IgD-negative memory B cell (primary cell): Measurements from ENCODE around the gene MYL9. TPM values are rescaled to one million over a fixed set of nuclear protein-coding genes. Genes with fewer than 3 reads are reported as not detected.

ENCODE experiments used
- H3K27ac Mint-ChIP-seq, 3 donors: one replicate each; pipeline ENCODE4 v1.8.0; 2020 to 2022; ENCODE audit warnings: mild to moderate bottlenecking in 3 of 3, mixed read lengths in 3 of 3, moderate library complexity in 1 of 3
- H3K27me3 Mint-ChIP-seq: one replicate; pipeline ENCODE4 v1.8.0; 2021; ENCODE audit warnings: mixed read lengths
- H3K36me3 Mint-ChIP-seq: one replicate; pipeline ENCODE4 v1.8.0; 2020; ENCODE audit warnings: mild to moderate bottlenecking, mixed read lengths
- H3K4me1 Mint-ChIP-seq, 3 donors: one replicate each; pipeline ENCODE4 v1.8.0; 2020 to 2022; ENCODE audit warnings: mixed read lengths in 3 of 3, mild to moderate bottlenecking in 1 of 3
- H3K4me3 Mint-ChIP-seq, 4 donors: one replicate each; pipeline ENCODE4 v1.8.0; 2020 to 2022; ENCODE audit warnings: mild to moderate bottlenecking in 4 of 4, mixed read lengths in 4 of 4, moderate library complexity in 3 of 4
- H3K9me3 Mint-ChIP-seq, 3 donors: one replicate each; pipeline ENCODE4 v1.8.0; 2020 to 2021; ENCODE audit warnings: mixed read lengths in 3 of 3, mild to moderate bottlenecking in 1 of 3
- polyA plus RNA-seq: library from polyadenylated mRNA; unstranded; fragments of 300-500 nt; fragmentation: Illumina TruSeq; gene quantifications from one replicate; pipeline ENCODE4 v1.2.3, GENCODE V29; 2021

Gene MYL9
- 2.9 TPM for polyA plus RNA-seq

DNA sequence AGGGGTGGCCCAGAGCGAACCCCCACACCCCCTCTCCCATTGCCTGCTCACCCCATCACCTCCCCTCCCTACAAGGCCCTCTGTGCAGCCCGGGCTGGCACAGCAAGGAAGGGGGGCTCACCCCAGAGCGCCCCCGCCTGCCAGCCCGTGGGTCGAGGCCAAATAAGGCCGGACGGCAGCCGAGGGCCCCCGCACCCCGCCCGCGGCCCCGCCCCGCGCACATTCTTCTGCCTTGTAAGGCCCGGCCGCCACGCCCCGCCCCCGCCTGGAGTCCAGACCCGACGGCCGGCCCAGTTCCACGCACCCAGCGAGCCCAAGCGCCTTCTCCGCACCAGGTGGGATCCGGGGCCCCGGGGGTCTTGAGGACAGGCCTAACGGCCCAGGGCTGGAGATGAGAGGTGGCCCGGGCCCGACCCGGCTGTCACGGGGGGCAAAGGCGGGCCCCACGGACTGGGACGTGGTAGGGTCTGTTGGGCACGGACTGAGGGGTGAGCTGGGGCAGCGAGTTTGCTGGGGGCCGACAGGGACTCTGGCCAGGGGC is at the start of gene MYL9:
TSS of gene MYL9 (plus strand) at position 293 of the 541 bp plus-strand sequence. CDS start 3,366 bp downstream, outside the sequence.
- no peaks in the 10 kb centered on the region for H3K9me3 Mint-ChIP-seq
- H3K36me3 Mint-ChIP-seq: no peaks in the 10 kb centered on the region
- H3K27me3 Mint-ChIP-seq: no peaks in the 10 kb centered on the region
- peaks cover 0 to 3% (median 1%) of the 10 kb centered on the region in 3 donors for H3K4me1 Mint-ChIP-seq
- H3K27ac Mint-ChIP-seq: peak within 1 kb of the TSS in 1 of 3 donors; percentile 39
- H3K4me3 Mint-ChIP-seq: peak within 1 kb of the TSS in 3 of 4 donors; percentile 43 to 57 (median 45)

DNA sequence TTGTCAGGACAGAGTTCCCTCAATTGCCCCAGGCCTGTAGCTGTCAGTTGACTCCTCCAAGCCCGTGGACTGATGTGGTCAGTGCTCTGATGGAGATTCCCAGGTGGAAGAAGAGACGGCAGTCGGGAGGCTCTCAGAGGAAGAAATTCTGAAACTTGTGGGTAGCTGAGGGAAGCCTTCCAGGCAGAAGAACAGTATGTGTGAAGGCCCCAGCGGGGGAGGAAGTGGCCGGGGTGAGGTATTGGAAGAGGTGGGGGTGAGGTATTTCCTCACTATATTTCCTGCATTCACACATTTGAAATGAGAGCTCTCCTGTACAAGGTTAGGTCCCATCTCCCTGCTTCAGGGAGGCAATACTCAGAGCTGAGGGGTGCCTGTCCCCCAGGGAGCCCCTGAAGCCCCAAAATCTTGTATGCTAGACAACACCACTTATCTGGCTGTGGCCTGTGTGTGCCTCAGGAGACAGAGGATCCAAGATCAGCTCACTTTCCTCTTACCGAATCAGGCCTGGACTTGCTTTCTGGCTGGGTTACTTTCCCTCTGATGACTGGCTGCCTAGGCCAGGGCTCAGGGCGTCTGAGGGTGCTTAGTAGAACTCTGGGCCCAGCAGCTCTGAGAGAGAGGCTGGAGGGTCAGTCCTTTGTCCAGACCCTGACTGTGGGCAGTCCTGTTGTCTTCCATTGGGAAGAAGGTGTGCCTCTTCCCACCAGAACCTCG is 49.3 kb upstream of the MYL9 start:
- peak overlapping the region in 2 of 4 donors; percentile 83 to 90 for H3K4me3 Mint-ChIP-seq
- H3K27me3 Mint-ChIP-seq: no peaks in the 10 kb centered on the region
- H3K9me3 Mint-ChIP-seq: no peaks in the 10 kb centered on the region
- H3K27ac Mint-ChIP-seq: peak overlapping the region in 2 of 3 donors; percentile 19 to 49
- H3K4me1 Mint-ChIP-seq: peaks cover 19 to 35% (median 27%) of the 10 kb centered on the region in 3 donors
- peaks cover 1% of the 10 kb centered on the region for H3K36me3 Mint-ChIP-seq

DNA sequence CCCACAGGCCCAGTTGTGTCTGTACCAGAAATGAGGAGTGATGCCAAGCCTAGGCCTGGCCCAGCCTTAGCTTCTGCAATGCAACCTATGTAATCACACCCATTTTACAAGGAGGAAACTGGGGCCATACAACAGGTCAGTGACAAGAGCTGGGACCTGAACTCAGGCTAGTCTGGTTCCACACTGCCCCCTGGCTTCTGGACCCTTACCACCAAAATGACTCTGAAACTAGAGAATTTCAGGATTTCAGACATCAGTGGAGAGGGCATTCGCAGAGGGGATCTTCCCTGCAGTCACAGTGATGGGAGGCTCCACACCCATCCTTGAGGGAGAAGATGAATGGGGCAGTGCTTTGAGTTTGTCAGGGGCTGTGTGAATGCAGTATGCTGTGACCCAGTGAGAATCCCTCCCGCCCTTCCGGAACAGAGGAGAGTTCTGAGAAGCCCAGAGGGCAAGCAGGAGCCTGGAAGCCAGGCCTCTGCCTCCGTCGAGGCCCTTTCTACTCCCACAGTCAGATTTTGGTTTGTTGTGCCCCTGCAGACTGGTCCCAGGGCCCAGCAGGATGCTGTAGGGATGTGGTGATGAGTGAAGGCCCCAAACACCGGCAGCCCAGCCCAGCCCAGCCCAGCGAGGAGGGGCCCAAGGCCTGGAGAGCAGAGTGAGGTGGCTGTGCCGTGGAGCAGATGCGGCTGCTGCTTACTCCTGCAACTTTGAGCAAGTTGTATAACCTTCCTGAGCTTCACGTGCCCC is 48.1 kb upstream of the MYL9 start:
- Mint-ChIP-seq H3K4me1 (peaks cover 19 to 31% (median 27%) of the 10 kb centered on the region in 3 donors), H3K4me3 (peak overlapping the region in 1 of 4 donors; percentile 55), H3K36me3 (peaks cover 1% of the 10 kb centered on the region)

DNA sequence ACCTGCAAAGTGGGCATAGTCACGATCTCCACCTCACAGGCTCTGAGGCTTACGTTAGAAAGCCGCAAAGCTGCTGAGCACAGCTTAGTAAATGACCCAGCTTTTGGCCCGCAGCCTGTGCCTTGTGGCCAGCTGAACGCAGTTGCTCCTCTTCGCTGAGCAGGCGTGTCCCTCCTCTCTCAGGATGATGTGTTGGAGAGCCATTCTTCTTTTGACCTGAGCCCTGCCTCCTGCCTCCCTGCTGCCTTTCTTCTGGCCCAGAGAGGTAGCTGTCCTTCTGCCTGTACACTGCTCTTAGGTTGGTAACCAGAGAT is 47.6 kb upstream of the MYL9 start:
- Mint-ChIP-seq H3K4me3 (no peak overlapping the region), H3K9me3 (no peaks in the 10 kb centered on the region), H3K4me1 (peaks cover 19 to 29% (median 27%) of the 10 kb centered on the region in 3 donors), H3K27me3 (no peaks in the 10 kb centered on the region), H3K36me3 (peaks cover 1% of the 10 kb centered on the region), H3K27ac (peak overlapping the region in 1 of 3 donors; percentile 76)

More for the DNA sequence above, 48.1 kb upstream of the MYL9 start:
- Mint-ChIP-seq H3K27me3 (no peaks in the 10 kb centered on the region), H3K9me3 (no peaks in the 10 kb centered on the region), H3K27ac (peak overlapping the region in 2 of 3 donors; percentile 63 to 76)

DNA sequence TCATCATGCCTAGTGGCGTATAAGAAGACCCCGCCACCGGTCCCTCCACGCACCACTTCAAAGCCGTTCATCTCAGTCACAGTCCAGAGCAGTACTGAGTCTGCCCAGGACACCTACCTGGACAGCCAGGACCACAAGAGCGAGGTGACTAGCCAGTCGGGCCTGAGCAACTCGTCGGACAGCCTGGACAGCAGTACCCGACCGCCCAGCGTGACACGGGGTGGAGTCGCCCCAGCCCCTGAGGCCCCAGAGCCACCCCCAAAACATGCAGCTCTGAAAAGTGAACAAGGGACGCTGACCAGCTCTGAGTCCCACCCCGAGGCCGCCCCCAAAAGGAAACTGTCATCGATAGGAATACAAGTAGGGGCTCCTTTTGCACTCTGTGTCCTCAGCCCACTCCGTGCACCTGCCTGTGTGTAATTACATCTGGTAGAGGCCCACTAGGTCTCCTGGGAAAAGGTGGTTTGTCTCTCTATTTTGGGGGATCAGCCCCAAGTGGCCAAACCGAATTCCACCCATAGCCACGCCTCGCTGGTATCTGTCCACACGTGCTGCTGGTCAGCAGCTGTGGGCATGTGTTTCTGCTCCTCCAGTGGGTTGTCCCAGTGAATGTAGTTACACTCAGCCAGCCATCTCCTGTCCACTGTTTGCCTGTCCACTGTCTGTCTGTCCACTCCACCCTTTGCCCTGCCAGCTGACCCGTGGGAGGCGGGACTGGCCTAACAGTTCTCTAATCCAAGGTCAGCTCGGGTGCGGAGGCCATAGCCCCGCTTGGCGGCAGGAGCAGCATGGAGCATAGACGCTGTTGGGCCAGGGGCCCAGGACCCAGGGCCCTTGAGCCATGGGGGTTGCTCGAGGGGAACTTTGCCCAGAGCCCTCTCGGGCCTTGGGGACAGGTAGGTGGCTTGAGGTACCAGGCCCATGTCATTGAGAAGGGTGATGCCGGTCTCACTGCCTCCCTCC is 44.3 kb upstream of the MYL9 start:
- no peaks in the 10 kb centered on the region for H3K9me3 Mint-ChIP-seq
- no peaks in the 10 kb centered on the region for H3K27me3 Mint-ChIP-seq
- no peak overlapping the region for H3K4me3 Mint-ChIP-seq
- peak overlapping the region in 1 of 3 donors; percentile 67 for H3K27ac Mint-ChIP-seq
- H3K4me1 Mint-ChIP-seq: peaks cover 8 to 14% (median 11%) of the 10 kb centered on the region in 3 donors
- H3K36me3 Mint-ChIP-seq: peaks cover 3% of the 10 kb centered on the region

DNA sequence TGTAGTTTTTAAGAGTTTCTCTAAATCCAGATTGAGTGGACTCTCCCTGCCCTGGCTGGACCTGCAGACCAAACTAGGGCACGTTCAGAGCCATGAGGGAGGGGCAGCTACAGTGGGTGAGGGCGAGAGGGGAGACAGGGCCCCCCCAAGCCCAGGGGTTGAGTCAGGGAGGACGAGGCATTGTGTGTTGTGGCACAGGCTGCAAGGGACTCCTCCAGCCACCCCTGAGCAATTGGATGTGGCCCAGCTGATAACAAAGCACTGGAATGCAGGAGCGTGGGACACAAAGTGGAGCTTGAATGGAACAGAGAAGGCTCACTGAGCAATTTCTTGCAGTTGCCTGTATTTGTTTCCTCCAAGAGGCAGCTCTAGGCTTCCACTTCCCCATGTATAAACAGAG is 43.5 kb upstream of the MYL9 start:
- no peak overlapping the region for H3K4me3 Mint-ChIP-seq
- H3K27ac Mint-ChIP-seq: no peak overlapping the region
- peaks cover 3% of the 10 kb centered on the region for H3K36me3 Mint-ChIP-seq
- peaks cover 0 to 7% (median 6%) of the 10 kb centered on the region in 3 donors for H3K4me1 Mint-ChIP-seq
- H3K27me3 Mint-ChIP-seq: no peaks in the 10 kb centered on the region
- H3K9me3 Mint-ChIP-seq: no peaks in the 10 kb centered on the region

DNA sequence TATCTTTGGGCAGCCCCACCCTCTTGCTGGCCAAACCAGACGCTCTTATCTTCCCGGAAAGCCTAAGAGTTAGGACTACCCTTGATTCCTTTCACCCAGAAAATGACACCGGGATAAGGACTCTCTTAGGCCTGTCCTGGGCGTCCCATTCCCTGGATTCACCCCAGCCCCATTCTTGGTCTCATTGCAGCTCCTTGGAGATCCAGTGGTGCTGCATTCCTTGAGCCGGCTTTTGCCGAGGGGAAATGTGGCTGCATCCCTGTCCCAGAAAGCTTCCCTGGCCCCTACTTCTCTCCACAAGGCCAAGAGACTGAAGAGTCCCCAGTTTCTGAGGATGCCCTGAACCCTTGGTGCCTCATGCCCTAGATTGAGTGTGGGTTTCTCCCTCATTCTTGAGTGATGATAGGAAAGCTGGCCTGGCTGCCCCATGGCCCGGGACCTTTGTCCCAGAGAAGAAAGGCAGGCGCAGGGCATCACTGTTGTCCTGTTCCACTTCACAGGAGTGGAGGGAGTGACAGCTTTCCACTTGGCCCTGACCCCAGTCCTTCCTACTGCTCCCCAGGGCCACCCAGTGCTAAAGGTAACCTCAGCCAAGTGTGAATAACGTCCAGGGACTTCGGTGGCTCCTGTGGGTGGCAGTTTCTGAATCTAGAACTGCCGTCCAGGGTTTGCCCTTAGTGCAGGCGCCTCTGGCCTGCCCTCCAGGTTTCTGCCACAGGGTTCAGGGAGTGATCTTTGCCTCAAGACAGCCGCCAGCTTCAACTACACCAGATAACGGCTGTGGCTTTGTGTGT is 42.7 kb upstream of the MYL9 start:
- Mint-ChIP-seq H3K36me3 (peaks cover 3% of the 10 kb centered on the region), H3K9me3 (no peaks in the 10 kb centered on the region), H3K27ac (no peak overlapping the region), H3K27me3 (no peaks in the 10 kb centered on the region), H3K4me3 (no peak overlapping the region), H3K4me1 (peaks cover 2 to 6% (median 6%) of the 10 kb centered on the region in 3 donors)

DNA sequence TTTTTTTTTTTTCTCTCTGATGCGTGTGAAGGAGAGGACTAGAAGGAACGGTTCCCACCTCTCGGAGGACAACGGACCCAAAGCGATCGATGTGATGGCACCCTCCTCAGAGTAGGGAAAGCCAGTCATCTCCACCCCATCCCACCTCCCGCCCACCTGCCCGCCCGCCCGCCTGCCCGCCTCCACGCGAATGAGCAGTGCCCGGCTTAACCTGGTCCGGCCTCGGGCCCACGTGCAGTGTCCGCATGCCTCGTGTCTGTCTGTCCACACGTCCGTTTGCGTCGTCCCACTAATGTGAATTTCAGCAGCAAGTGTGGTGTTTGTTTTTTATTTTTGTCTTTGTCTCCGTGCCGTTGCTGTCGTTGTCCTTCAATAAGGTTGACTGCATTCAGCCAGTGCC is 42.1 kb upstream of the MYL9 start:
- Mint-ChIP-seq H3K9me3 (no peaks in the 10 kb centered on the region), H3K4me1 (peaks cover 2 to 7% (median 5%) of the 10 kb centered on the region in 3 donors), H3K27ac (no peak overlapping the region), H3K36me3 (peaks cover 4% of the 10 kb centered on the region), H3K4me3 (no peak overlapping the region), H3K27me3 (no peaks in the 10 kb centered on the region)

DNA sequence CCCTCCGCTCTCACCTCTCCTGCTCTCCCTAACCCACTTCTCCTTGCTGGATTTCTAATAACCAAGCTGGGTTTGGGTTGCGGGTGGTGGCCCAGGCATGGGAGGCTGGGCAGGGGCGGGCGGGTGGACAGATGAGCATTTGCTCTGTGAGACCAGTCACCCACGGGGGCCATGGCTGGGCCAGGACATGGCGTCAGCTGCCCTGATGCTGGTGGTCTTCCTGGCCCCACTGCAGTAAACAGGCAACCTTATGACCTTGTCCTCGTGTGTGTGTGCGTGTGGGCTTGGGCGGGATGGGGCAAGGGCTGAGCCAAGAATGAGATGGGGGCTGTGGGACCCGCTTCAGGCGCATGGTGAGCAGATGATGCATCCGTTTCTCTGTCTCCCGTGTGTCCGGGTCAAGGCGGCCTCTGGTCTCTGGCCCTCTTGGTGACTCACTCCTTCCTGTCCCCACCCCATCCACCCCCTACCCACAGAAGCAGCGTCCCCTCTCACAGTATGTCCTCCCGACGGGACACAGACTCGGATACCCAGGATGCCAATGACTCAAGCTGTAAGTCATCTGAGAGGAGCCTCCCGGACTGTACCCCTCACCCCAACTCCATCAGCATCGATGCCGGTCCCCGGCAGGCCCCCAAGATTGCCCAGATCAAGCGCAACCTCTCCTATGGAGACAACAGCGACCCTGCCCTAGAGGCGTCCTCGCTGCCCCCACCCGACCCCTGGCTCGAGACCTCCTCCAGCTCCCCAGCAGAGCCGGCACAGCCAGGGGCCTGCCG is 41.4 kb upstream of the MYL9 start:
- Mint-ChIP-seq H3K4me3 (no peak overlapping the region), H3K9me3 (no peaks in the 10 kb centered on the region), H3K4me1 (peaks cover 0 to 4% (median 2%) of the 10 kb centered on the region in 3 donors), H3K27me3 (no peaks in the 10 kb centered on the region), H3K36me3 (peaks cover 4% of the 10 kb centered on the region), H3K27ac (no peak overlapping the region)

DNA sequence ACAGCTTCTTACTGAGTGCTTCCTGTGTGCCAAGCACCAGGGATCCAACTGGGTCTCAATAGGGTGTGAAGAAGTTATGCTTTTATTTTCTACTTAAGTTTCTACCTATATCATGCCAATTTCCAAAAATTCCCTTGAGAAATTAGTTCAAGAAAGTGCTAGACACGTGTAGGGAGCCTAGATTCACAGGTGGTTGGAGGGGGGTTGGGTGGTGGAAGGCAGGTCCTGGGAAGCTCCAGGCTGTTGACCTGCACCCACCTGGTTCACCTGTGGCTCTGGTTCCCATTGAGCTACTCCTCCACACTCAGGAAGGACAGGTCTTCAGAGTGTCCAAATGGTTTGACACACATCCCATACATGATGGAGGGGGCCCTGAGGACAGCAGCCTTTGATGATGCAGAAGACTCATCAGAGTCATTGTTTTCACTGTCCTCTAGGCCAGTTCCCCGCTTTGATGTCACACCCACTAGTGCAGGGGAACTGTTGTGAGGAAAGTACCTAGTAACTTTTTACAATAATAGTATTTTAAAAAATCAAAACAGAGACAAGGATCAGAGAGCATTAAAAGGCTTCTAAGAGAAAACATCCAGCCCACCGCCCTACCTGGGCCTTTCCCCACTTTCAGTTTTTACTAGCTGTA is 39.8 kb upstream of the MYL9 start:
- Mint-ChIP-seq H3K27me3 (no peaks in the 10 kb centered on the region), H3K36me3 (peaks cover 3% of the 10 kb centered on the region), H3K27ac (no peak overlapping the region), H3K9me3 (no peaks in the 10 kb centered on the region), H3K4me1 (peaks cover 0 to 4% (median 2%) of the 10 kb centered on the region in 3 donors), H3K4me3 (no peak overlapping the region)

DNA sequence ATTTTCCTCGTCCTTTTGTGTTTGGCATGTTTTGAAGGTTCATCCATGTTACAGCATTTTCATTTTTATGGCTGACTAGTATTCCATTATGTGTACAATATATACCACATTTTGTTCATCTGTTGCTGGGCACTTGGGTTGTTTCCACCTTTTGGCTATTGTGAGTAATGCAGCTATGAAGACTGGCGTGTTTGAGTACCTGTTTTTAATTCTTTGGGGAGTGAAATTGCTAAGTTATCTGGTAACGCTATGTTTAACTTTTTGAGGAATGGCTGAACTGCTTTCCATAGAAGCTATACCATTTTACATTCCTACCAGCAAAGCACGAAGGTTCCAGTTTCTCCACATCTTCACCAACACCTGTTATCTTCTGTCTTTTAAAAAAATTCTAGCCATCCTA is 37.0 kb upstream of the MYL9 start:
- H3K9me3 Mint-ChIP-seq: no peaks in the 10 kb centered on the region
- no peak overlapping the region for H3K4me3 Mint-ChIP-seq
- H3K27ac Mint-ChIP-seq: no peak overlapping the region
- H3K36me3 Mint-ChIP-seq: peaks cover 6% of the 10 kb centered on the region
- no peaks in the 10 kb centered on the region for H3K27me3 Mint-ChIP-seq
- peaks cover 0 to 6% (median 5%) of the 10 kb centered on the region in 3 donors for H3K4me1 Mint-ChIP-seq

DNA sequence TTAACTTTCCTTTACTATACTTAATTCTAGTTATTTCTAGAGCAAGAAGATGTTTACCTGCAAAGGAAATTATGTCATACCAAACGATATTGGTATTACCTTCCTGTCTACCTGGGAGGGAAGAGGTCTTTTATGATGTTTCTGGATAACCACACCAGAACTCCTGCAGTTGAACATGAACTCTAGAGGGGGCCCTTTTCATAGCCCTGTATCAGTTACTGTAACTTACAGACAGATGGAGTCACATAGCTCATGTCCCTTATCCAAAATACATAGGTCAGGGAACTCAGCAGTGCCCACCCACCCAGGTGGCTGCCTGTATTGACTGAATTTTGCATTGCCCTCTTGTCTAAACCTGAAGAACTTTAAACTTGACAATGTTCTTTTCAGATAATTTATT is 35.1 kb upstream of the MYL9 start:
- H3K4me3 Mint-ChIP-seq: no peak overlapping the region
- H3K27me3 Mint-ChIP-seq: no peaks in the 10 kb centered on the region
- H3K27ac Mint-ChIP-seq: no peak overlapping the region
- H3K4me1 Mint-ChIP-seq: peaks cover 0 to 6% (median 5%) of the 10 kb centered on the region in 3 donors
- H3K36me3 Mint-ChIP-seq: peaks cover 5% of the 10 kb centered on the region
- H3K9me3 Mint-ChIP-seq: no peaks in the 10 kb centered on the region

DNA sequence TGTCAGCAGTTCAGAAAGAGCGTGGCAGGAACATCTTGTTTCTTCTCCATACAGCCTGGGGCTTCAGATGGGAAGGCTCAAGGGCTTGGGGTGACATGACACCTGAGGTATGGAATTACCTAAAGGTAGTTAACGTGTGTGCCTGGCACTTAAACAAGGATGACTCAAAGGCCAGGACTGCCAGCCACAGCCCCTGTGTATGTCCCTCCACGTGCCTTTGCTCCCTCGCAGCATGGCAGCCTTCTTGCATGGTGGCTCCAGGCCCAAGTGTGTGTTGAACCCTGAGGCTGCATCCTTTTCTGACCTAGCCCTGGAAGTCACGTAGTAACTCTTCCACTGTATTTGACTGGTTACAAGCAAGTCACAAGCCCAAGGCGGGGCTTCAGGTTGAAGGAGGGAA is 33.6 kb upstream of the MYL9 start:
- H3K27ac Mint-ChIP-seq: peak overlapping the region in 1 of 3 donors; percentile 50
- H3K36me3 Mint-ChIP-seq: peaks cover 5% of the 10 kb centered on the region
- H3K4me3 Mint-ChIP-seq: no peak overlapping the region
- peaks cover 4 to 8% (median 6%) of the 10 kb centered on the region in 3 donors for H3K4me1 Mint-ChIP-seq
- H3K27me3 Mint-ChIP-seq: no peaks in the 10 kb centered on the region
- H3K9me3 Mint-ChIP-seq: no peaks in the 10 kb centered on the region
